Gastrocnemius medialis (tissue), 4 donors: Measurements from ENCODE around the gene FCHSD2.

Experiments used
- POLR2A ChIP-seq, 2 donors: fragments of 450-650 bp; IDR thresholded peaks; one replicate each; pipeline ENCODE4 v1.6.1; 2017; ENCODE audit warnings: antibody characterized with exemption in 2 of 2, mild to moderate bottlenecking in 2 of 2, moderate library complexity in 2 of 2
- TF ChIP-seq, protein P1 (sequence below), 5 experiments: fragments of 450-650 bp in 3 of 5; fragments of 200-600 bp in 2 of 5; sonication (generic) in 2 of 5; IDR thresholded peaks in 4 of 5; conservative IDR thresholded peaks in 1 of 5; 1 replicate in 4 of 5; 2 replicates in 1 of 5; pipeline ENCODE4 v1.5.1; 2016 to 2019; ENCODE audit warnings: antibody characterized with exemption in 5 of 5, mild to moderate bottlenecking in 3 of 5, moderate library complexity in 3 of 5

- TF ChIP-seq, protein P1, sequence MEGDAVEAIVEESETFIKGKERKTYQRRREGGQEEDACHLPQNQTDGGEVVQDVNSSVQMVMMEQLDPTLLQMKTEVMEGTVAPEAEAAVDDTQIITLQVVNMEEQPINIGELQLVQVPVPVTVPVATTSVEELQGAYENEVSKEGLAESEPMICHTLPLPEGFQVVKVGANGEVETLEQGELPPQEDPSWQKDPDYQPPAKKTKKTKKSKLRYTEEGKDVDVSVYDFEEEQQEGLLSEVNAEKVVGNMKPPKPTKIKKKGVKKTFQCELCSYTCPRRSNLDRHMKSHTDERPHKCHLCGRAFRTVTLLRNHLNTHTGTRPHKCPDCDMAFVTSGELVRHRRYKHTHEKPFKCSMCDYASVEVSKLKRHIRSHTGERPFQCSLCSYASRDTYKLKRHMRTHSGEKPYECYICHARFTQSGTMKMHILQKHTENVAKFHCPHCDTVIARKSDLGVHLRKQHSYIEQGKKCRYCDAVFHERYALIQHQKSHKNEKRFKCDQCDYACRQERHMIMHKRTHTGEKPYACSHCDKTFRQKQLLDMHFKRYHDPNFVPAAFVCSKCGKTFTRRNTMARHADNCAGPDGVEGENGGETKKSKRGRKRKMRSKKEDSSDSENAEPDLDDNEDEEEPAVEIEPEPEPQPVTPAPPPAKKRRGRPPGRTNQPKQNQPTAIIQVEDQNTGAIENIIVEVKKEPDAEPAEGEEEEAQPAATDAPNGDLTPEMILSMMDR (IDR thresholded peaks at IDR 0.05 in 4 of 5, conservative IDR thresholded peaks at IDR 0.05 in 1 of 5): no peak
- no peak for TF ChIP-seq POLR2A (IDR thresholded peaks at IDR 0.05)
Measured at GRCh38 chr11:73017024-73017751, 124.9 kb downstream of the FCHSD2 start.
